H1 (cell line): Measurements from ENCODE around the gene VEPH1. TPM values are rescaled to one million over a fixed set of nuclear protein-coding genes. Genes with fewer than 3 reads are reported as not detected.

Source experiments
- CTCF ChIA-PET: fragments of 300-600 bp; sonication (Branson Sonifier 250); formaldehyde crosslinking; loops from one replicate; lab custom pipeline; 2021; ENCODE audit not compliant: partially characterized antibody; lab: Charles Lee
- POLR2A ChIA-PET: fragments of 300-600 bp; sonication (Branson Sonifier 250); formaldehyde crosslinking; loops from one replicate; lab custom pipeline; 2021; ENCODE audit warnings: inconsistent platforms; ENCODE audit not compliant: partially characterized antibody; lab: Charles Lee
- DNase-seq, 2 experiments: peaks; one replicate each; pipeline versions ENCODE4 v3.0.0 to v3.0.0-alpha.2; 2010 to 2022; ENCODE audit warnings: low spot score in 2 of 2, low read depth in 1 of 2, mixed read lengths in 1 of 2
- FAIRE-seq: peaks from 2 replicates; lab custom pipeline; 2011; peaks lifted over from hg19 to GRCh38; lab: Jason Lieb, UNC
- H2AFZ ChIP-seq: 2 replicates; pipeline ENCODE4 v1.8.1; 2012; ENCODE audit warnings: low read length, inconsistent platforms
- H2AK5ac ChIP-seq: 2 replicates; pipeline ENCODE4 v1.6.1; 2013; ENCODE audit warnings: low read depth, low read length
- H2BK120ac ChIP-seq: replicated peaks from 2 replicates; pipeline ENCODE3; 2013; ENCODE audit warnings: low read depth, low read length, inconsistent platforms
- H2BK12ac ChIP-seq: 2 replicates; pipeline ENCODE4 v1.6.1; 2013; ENCODE audit warnings: low read depth, low read length
- H2BK15ac ChIP-seq: 2 replicates; pipeline ENCODE4 v1.6.1; 2013; ENCODE audit warnings: low read length
- H2BK20ac ChIP-seq: 2 replicates; pipeline ENCODE4 v1.6.1; 2013; ENCODE audit warnings: low read length
- H2BK5ac ChIP-seq: 2 replicates; pipeline ENCODE4 v1.6.1; 2013; ENCODE audit warnings: low read depth, low read length
- H3K14ac ChIP-seq: 2 replicates; pipeline ENCODE4 v1.6.1; 2013; ENCODE audit warnings: inconsistent platforms; ENCODE audit not compliant: insufficient read length
- H3K18ac ChIP-seq: 2 replicates; pipeline ENCODE4 v1.6.1; 2013; ENCODE audit warnings: low read length; ENCODE audit errors: extremely low read depth
- H3K23ac ChIP-seq: 2 replicates; pipeline ENCODE4 v1.6.1; 2013; ENCODE audit warnings: inconsistent platforms; ENCODE audit not compliant: insufficient read length
- H3K23me2 ChIP-seq: 2 replicates; pipeline ENCODE4 v1.6.1; 2013; ENCODE audit warnings: low read depth, low read length
- H3K27ac ChIP-seq: 2 replicates; pipeline ENCODE4 v1.6.1; 2011; ENCODE audit warnings: low read depth, low read length, inconsistent platforms
- H3K27me3 ChIP-seq, 4 experiments: replicated peaks in 1 of 4; 1 replicate in 1 of 4; 2 replicates in 3 of 4; pipeline versions ENCODE4 v1.6.1 to v1.8.1; 2011 to 2013; ENCODE audit warnings: low read length in 3 of 4, mild to moderate bottlenecking in 3 of 4, inconsistent platforms in 2 of 4, mixed read lengths in 2 of 4, moderate library complexity in 1 of 4; ENCODE audit not compliant: control insufficient read depth in 3 of 4, insufficient read depth in 3 of 4; ENCODE audit errors: extremely low read depth in 1 of 4
- H3K36me3 ChIP-seq, 4 experiments: 2 replicates each; pipeline versions ENCODE4 v1.6.1 to v1.8.1; 2011 to 2013; ENCODE audit warnings: mild to moderate bottlenecking in 4 of 4, low read length in 3 of 4, moderate library complexity in 2 of 4, control low read depth in 1 of 4, inconsistent platforms in 1 of 4; ENCODE audit not compliant: insufficient read depth in 4 of 4, control insufficient read depth in 2 of 4
- H3K4ac ChIP-seq: replicated peaks from 2 replicates; pipeline ENCODE3; 2013; ENCODE audit warnings: low read length, low read depth, mixed read lengths, inconsistent platforms; ENCODE audit not compliant: insufficient read length
- H3K4me1 ChIP-seq, 4 experiments: replicated peaks in 1 of 4; 1 replicate in 1 of 4; 2 replicates in 3 of 4; pipeline versions ENCODE4 v1.6.1 to v1.8.1; 2011 to 2013; ENCODE audit warnings: low read length in 3 of 4, inconsistent platforms in 2 of 4, mixed read lengths in 1 of 4; ENCODE audit not compliant: insufficient read depth in 4 of 4, control insufficient read depth in 3 of 4
- H3K4me2 ChIP-seq, 2 experiments: 2 replicates each; pipeline versions ENCODE4 v1.6.1 to v1.8.1; 2011 to 2013; ENCODE audit warnings: low read depth in 2 of 2, low read length in 2 of 2, control low read depth in 1 of 2, inconsistent platforms in 1 of 2, mild to moderate bottlenecking in 1 of 2; ENCODE audit not compliant: insufficient read depth in 1 of 2
- H3K4me3 ChIP-seq, 4 experiments: fragments of 200-600, 300-600 bp in 1 of 4; sonication (generic), shearing (Covaris generic), sonication (Bioruptor Twin) in 1 of 4; 2 replicates each; pipeline versions ENCODE4 v1.5.1 to v1.8.1; 2011 to 2016; ENCODE audit warnings: low read length in 4 of 4, low read depth in 3 of 4, control low read depth in 2 of 4, inconsistent platforms in 2 of 4, mild to moderate bottlenecking in 2 of 4, mixed read lengths in 1 of 4, moderate library complexity in 1 of 4; ENCODE audit not compliant: insufficient read depth in 2 of 4; ENCODE audit errors: extremely low read depth in 1 of 4
- H3K56ac ChIP-seq: replicated peaks from 2 replicates; pipeline ENCODE3; 2013; ENCODE audit warnings: low read depth, mild to moderate bottlenecking, mixed read lengths, low read length, inconsistent platforms; ENCODE audit not compliant: insufficient read length
- H3K79me1 ChIP-seq: 2 replicates; pipeline ENCODE4 v1.6.1; 2013; ENCODE audit warnings: low read depth, low read length, control low read depth
- H3K79me2 ChIP-seq, 2 experiments: 2 replicates each; pipeline versions ENCODE4 v1.6.1 to v1.8.1; 2012 to 2013; ENCODE audit warnings: low read length in 2 of 2, mild to moderate bottlenecking in 2 of 2, inconsistent platforms in 1 of 2; ENCODE audit not compliant: insufficient read depth in 2 of 2, control insufficient read depth in 1 of 2
- H3K9ac ChIP-seq, 4 experiments: replicated peaks in 1 of 4; 1 replicate in 1 of 4; 2 replicates in 3 of 4; pipeline versions ENCODE4 v1.6.1 to v1.8.1; 2011 to 2013; ENCODE audit warnings: low read depth in 3 of 4, low read length in 3 of 4, control low read depth in 2 of 4, mild to moderate bottlenecking in 2 of 4, moderate library complexity in 2 of 4, inconsistent platforms in 1 of 4; ENCODE audit errors: extremely low read depth in 1 of 4
- H3K9me3 ChIP-seq, 2 experiments: 2 replicates each; pipeline versions ENCODE4 v1.6.1 to v1.8.1; 2012 to 2013; ENCODE audit warnings: mild to moderate bottlenecking in 2 of 2, moderate library complexity in 2 of 2, control low read depth in 1 of 2, inconsistent platforms in 1 of 2, low read depth in 1 of 2, low read length in 1 of 2, mixed read lengths in 1 of 2; ENCODE audit not compliant: insufficient read depth in 2 of 2
- H4K20me1 ChIP-seq, 2 experiments: replicated peaks in 1 of 2; 2 replicates each; pipeline versions ENCODE3 to v1.8.1; 2011 to 2013; ENCODE audit warnings: inconsistent platforms in 2 of 2, low read length in 2 of 2, mild to moderate bottlenecking in 1 of 2; ENCODE audit not compliant: insufficient read depth in 2 of 2, control insufficient read depth in 1 of 2
- H4K5ac ChIP-seq: 2 replicates; pipeline ENCODE4 v1.6.1; 2013; ENCODE audit warnings: low read length, low read depth, mixed read lengths, inconsistent platforms; ENCODE audit not compliant: insufficient read length
- H4K8ac ChIP-seq: 2 replicates; pipeline ENCODE4 v1.8.0; 2013; ENCODE audit warnings: mild to moderate bottlenecking, moderate library complexity, low read length, inconsistent platforms; ENCODE audit not compliant: insufficient read depth; ENCODE audit errors: extremely low read depth
- H4K91ac ChIP-seq: replicated peaks from 2 replicates; pipeline ENCODE3; 2013; ENCODE audit warnings: low read length, mixed read lengths, inconsistent platforms; ENCODE audit not compliant: insufficient read length
- CBX8 ChIP-seq: fragments of 300-800, 300-1000 bp; sonication (generic); IDR thresholded peaks from 2 replicates; pipeline ENCODE4 v1.7.1; 2016; ENCODE audit warnings: low read depth, low read length, borderline replicate concordance
- CHD2 ChIP-seq: IDR thresholded peaks from 2 replicates; pipeline ENCODE4 v1.6.1; 2012; ENCODE audit warnings: low read length, improper control_type of control experiment
- EGR1 ChIP-seq: IDR thresholded peaks from 2 replicates; pipeline ENCODE4 v1.6.1; 2011; ENCODE audit warnings: low read depth, low read length, borderline replicate concordance
- RNF2 ChIP-seq: fragments of 200-900, 300-1000 bp; sonication (generic); IDR thresholded peaks from 2 replicates; pipeline ENCODE4 v1.7.1; 2016; ENCODE audit warnings: borderline replicate concordance, low read depth, mild to moderate bottlenecking, antibody characterized with exemption, low read length; ENCODE audit not compliant: poor library complexity, severe bottlenecking; ENCODE audit errors: missing control alignments
- ZNF274 ChIP-seq: IDR thresholded peaks from 2 replicates; pipeline ENCODE4 v1.7.0; 2012; ENCODE audit warnings: low read length, borderline replicate concordance; ENCODE audit errors: extremely low read depth
- WGBS, 2 experiments: shearing (Covaris generic) in 1 of 2; methylation state at CpG; one replicate each; pipeline versions ENCODE4 v1.1.6 to v1.1.7; 2013 to 2015; ENCODE audit warnings: low lambda C conversion rate in 2 of 2, mixed read lengths in 2 of 2, inconsistent platforms in 1 of 2, low coverage in 1 of 2, missing lambda C conversion rate in 1 of 2; ENCODE audit not compliant: insufficient replicate concordance in 2 of 2, insufficient coverage in 1 of 2, insufficient read length in 1 of 2; ENCODE audit errors: extremely low coverage in 1 of 2, missing lambda C conversion rate in 1 of 2; 5-methylcytosine and 5-hydroxymethylcytosine counted together
- polyA plus RNA-seq, 7 experiments: library from polyadenylated mRNA; depleted of rRNA in 3 of 7; stranded (reverse) in 5 of 7; unstranded in 2 of 7; fragments of >200 nt in 5 of 7; fragments of 200-250 nt in 2 of 7; gene quantifications; 1 replicate in 5 of 7; 2 replicates in 1 of 7; 4 replicates in 1 of 7; pipeline versions ENCODE4 v1.2.1 to v1.2.3, GENCODE V29; 2011 to 2013; ENCODE audit warnings: missing spikeins in 2 of 7, mixed read lengths in 2 of 7
- total RNA-seq: library from RNA; stranded (reverse); fragmentation: NEBNext Ultra II Directional; extraction: Animal tissue kit (Norgen Biotek cat#: 25700); gene quantifications from 2 replicates; pipeline ENCODE4 v1.2.1, GENCODE V29; 2021

VEPH1 gene
- total and polyA plus RNA-seq, 2 of the 8 experiments (the other 6 are each of a cell fraction or from before 2014, with no cell fraction given): 12.0 to 18.3 TPM

DNA sequence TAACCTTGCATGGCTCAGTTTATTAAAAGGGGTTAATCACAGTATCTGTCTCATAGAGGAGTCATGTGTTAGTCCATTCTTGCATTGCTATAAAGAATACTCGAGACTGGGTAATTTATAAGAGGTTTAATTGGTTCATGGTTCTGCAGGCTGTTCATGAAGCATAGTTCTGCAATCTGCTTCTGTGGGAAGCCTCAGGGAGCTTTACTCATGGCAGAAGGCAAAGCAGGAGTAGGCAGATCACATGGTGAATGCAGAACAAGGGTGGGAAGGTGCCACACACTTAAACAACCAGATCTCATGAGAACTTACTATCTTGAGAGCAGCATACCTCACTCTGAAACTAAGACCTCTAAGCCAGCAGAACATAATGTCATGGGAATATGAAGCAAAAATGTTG is 108.8 kb downstream of the VEPH1 start:
- no peak overlapping the region for H2BK12ac ChIP-seq
- no peak overlapping the region for H2AK5ac ChIP-seq
- no peak overlapping the region for H3K56ac ChIP-seq
- H4K8ac ChIP-seq: no peak overlapping the region
- no peak overlapping the region for H3K18ac ChIP-seq
- H3K27ac ChIP-seq: no peak overlapping the region
- H2BK15ac ChIP-seq: no peak overlapping the region
- no peaks in the 10 kb centered on the region for H3K23me2 ChIP-seq
- H3K27me3 ChIP-seq: no peaks in the 10 kb centered on the region
- TF ChIP-seq CHD2 (no peak), ZNF274 (no peak), CBX8 (no peak), EGR1 (no peak), RNF2 (no peak)
- H3K23ac ChIP-seq: no peak overlapping the region
- no peaks in the 10 kb centered on the region for H3K79me2 ChIP-seq
- no peaks in the 10 kb centered on the region for H4K20me1 ChIP-seq
- no peak overlapping the region for H2BK120ac ChIP-seq
- no peak for DNase-seq
- CTCF ChIA-PET: no interaction called here
- no peak overlapping the region for H2BK20ac ChIP-seq
- H3K14ac ChIP-seq: no peak overlapping the region
- no peak for FAIRE-seq
- no peak overlapping the region for H3K9ac ChIP-seq
- H4K5ac ChIP-seq: no peak overlapping the region
- no peaks in the 10 kb centered on the region for H3K4me1 ChIP-seq
- H2AFZ ChIP-seq: no peak overlapping the region
- no peaks in the 10 kb centered on the region; a peak in 1 of 8 replicates for H3K36me3 ChIP-seq
- no peaks in the 10 kb centered on the region for H3K79me1 ChIP-seq
- H4K91ac ChIP-seq: no peak overlapping the region
- no peak overlapping the region for H3K4me2 ChIP-seq
- POLR2A ChIA-PET: no interaction called here
- no peaks in the 10 kb centered on the region for H3K9me3 ChIP-seq
- no peak overlapping the region for H2BK5ac ChIP-seq
- 94% methylated on average over 1 of the region's 1 CpG; no CpG with 5 or more reads in 1 of the 2 experiments for WGBS, 2 experiments
- H3K4ac ChIP-seq: no peak overlapping the region
- H3K4me3 ChIP-seq: no peak overlapping the region
